Left ventricle myocardium inferior (tissue), 1 donor: ENCODE measurements around the gene KRTAP1-3. TPM values are rescaled to one million over a fixed set of nuclear protein-coding genes. Genes with fewer than 3 reads are reported as not detected.
"Not testable (repeated sequence)": the region's sequence is repeated elsewhere in the genome, so short reads cannot be mapped to it uniquely, and the experiment has no call there.

ENCODE experiments used
- DNase-seq: peaks from one replicate; pipeline ENCODE4 v3.0.0-alpha.2; 2020
- H3K27ac ChIP-seq: fragments of 200-600 bp; replicated peaks from 2 replicates; pipeline ENCODE4 v1.8.0; 2021
- H3K27me3 ChIP-seq: fragments of 200-600 bp; 2 replicates; pipeline ENCODE4 v1.8.0; 2021; ENCODE audit warnings: low read depth
- H3K36me3 ChIP-seq: fragments of 200-600 bp; 2 replicates; pipeline ENCODE4 v1.8.0; 2021
- H3K4me1 ChIP-seq: fragments of 200-600 bp; 2 replicates; pipeline ENCODE4 v1.8.0; 2021
- H3K4me3 ChIP-seq: fragments of 200-600 bp; 2 replicates; pipeline ENCODE4 v1.8.0; 2021; ENCODE audit warnings: mild to moderate bottlenecking, moderate library complexity
- H3K9me3 ChIP-seq: fragments of 200-600 bp; replicated peaks from 2 replicates; pipeline ENCODE4 v1.8.0; 2021
- intact Hi-C: fragments of 100-400 bp; cut with micrococcal nuclease; formaldehyde crosslinking; loops from one replicate; pipeline ENCODE4 v1.11.0; 2022
- total RNA-seq: library from RNA; stranded (reverse); fragmentation: NEBNext Ultra II Directional; extraction: Animal tissue kit (Norgen Biotek cat#: 25700); gene quantifications from one replicate; pipeline ENCODE4 v1.2.1, GENCODE V29; 2021
- TF ChIP-seq, protein P1 (sequence below): fragments of 200-600 bp; IDR thresholded peaks from 2 replicates; pipeline ENCODE4 v1.8.0; 2021; ENCODE audit warnings: antibody characterized with exemption, mild to moderate bottlenecking, borderline replicate concordance
- donor health status: DM: no; HTN: yes; CAD: no; lungs with severe emphysema.

The KRTAP1-3 gene
- total RNA-seq, 1 donor from 2014 or later, result not detected

DNA sequence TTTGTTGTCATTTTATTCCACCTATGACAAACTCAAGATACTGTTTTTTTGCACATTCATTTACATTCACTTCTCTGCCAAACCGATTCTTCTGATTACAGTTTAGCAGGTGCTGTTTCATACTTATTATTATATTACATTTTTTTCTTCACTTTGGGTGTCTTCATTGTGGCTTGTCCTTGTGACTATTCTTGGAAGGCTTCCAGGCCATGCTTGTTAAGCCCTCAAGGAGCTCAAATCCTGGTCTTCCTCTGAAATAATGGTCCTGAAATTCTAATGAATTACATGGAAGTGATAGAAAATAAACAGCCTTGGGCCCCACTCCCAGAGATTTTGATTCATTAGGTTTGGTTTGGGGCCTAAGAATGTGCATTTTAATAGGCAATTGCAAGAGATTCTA lies 29.6 kb upstream of the KRTAP1-3 start:
- Histone ChIP-seq H3K27me3 (peaks cover 68% of the 10 kb centered on the region), H3K4me1 (no peaks in the 10 kb centered on the region), H3K27ac (no peak overlapping the region), H3K9me3 (no peaks in the 10 kb centered on the region), H3K4me3 (no peak overlapping the region), H3K36me3 (no peaks in the 10 kb centered on the region)
- intact Hi-C loops, result no loop called here
- TF ChIP-seq, protein P1, sequence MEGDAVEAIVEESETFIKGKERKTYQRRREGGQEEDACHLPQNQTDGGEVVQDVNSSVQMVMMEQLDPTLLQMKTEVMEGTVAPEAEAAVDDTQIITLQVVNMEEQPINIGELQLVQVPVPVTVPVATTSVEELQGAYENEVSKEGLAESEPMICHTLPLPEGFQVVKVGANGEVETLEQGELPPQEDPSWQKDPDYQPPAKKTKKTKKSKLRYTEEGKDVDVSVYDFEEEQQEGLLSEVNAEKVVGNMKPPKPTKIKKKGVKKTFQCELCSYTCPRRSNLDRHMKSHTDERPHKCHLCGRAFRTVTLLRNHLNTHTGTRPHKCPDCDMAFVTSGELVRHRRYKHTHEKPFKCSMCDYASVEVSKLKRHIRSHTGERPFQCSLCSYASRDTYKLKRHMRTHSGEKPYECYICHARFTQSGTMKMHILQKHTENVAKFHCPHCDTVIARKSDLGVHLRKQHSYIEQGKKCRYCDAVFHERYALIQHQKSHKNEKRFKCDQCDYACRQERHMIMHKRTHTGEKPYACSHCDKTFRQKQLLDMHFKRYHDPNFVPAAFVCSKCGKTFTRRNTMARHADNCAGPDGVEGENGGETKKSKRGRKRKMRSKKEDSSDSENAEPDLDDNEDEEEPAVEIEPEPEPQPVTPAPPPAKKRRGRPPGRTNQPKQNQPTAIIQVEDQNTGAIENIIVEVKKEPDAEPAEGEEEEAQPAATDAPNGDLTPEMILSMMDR, result no peak
- no peak for DNase-seq

DNA sequence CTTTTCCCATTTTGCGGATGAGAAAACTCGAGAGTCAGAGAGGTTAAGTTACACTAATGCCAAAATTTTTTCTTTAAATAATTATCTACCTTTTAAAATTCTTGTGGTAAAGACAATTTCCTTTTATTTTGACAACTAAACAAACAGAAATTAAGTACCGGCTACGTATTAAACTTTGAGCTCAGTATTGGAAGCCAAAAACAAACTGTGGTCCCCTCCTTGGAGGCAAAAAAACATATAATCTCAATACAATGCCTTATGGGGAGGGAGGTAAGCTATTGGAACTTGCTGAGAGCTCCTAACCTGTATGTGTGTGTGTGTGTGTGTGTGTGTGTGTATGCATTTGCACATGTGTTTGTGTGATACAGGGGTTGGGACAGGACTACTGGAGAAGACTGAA lies 28.8 kb upstream of the KRTAP1-3 start:
- Histone ChIP-seq H3K36me3 (no peaks in the 10 kb centered on the region), H3K27ac (no peak overlapping the region), H3K4me1 (no peaks in the 10 kb centered on the region), H3K9me3 (no peaks in the 10 kb centered on the region), H3K4me3 (no peak overlapping the region), H3K27me3 (peaks cover 77% of the 10 kb centered on the region)
- TF ChIP-seq, protein P1, result no peak
- intact Hi-C loops, result no loop called here
- DNase-seq, result no peak

DNA sequence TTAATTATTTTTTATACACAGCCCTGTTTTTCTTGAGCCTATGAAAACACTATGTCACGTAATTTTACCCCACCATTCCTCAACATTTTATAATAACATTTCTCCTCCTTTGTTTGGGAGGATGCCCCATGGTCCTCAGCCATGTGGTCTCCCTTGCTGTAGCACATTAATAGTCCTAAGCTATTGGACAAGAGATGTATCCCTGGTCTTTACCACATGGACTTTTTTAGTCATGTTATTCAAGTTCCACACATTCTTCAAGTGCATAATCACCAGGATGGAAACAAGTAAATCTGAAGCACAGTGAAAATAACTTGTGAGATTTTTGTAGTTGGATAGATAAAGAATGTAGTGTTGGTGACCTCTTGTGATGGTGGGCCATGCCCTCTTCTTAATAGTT lies 27.3 kb upstream of the KRTAP1-3 start:
- H3K27me3 ChIP-seq, result peaks cover 92% of the 10 kb centered on the region
- intact Hi-C loops, result no loop called here
- no peaks in the 10 kb centered on the region for H3K4me1 ChIP-seq

DNA sequence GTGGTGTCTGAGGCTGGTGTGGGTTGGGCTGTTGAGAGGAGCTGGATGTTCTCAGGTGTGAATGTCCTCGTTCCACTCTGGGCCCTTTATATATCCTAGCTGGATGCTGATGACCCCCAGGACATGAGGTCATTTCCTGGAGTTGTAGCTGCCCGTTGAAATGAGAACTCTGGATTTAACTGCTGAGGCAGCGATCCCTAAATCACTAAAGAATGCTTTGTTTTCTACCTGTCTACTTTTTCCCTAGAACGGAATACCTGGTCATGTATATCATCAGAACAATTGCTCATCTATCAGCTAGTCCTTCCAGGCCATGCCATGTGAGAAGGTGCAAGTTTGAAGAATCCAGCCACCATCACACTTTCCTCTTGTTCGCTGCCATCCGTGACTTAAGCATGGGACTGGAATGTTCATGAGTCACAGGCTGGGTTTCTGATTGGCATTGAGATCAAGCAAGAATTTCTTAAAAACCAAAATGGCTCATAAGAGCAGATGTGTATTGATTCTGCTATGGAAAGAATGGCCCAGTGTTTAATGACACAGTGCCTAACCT lies 25.5 kb upstream of the KRTAP1-3 start, which contains the start of gene KRTAP2-3:
KRTAP2-3 (minus strand) TSS at position 63 of the 553 bp plus-strand sequence. CDS start 64 bp downstream, outside the sequence.
- Histone ChIP-seq H3K27ac (no peak within 1 kb of the TSS), H3K27me3 (peaks cover 97% of the 10 kb centered on the region), H3K4me3 (no peak within 1 kb of the TSS), H3K9me3 (peaks cover 8% of the 10 kb centered on the region), H3K36me3 (no peaks in the 10 kb centered on the region), H3K4me1 (no peaks in the 10 kb centered on the region)
- TF ChIP-seq, protein P1, result no peak
- intact Hi-C loops, result no loop called here
- no peak for DNase-seq

More for the DNA sequence above, 27.3 kb upstream of the KRTAP1-3 start:
- H3K36me3 ChIP-seq, result no peaks in the 10 kb centered on the region
- H3K27ac ChIP-seq, result no peak overlapping the region
- no peak for DNase-seq
- H3K4me3 ChIP-seq, result no peak overlapping the region
- TF ChIP-seq, protein P1, result no peak
- H3K9me3 ChIP-seq, result peaks cover 8% of the 10 kb centered on the region

DNA sequence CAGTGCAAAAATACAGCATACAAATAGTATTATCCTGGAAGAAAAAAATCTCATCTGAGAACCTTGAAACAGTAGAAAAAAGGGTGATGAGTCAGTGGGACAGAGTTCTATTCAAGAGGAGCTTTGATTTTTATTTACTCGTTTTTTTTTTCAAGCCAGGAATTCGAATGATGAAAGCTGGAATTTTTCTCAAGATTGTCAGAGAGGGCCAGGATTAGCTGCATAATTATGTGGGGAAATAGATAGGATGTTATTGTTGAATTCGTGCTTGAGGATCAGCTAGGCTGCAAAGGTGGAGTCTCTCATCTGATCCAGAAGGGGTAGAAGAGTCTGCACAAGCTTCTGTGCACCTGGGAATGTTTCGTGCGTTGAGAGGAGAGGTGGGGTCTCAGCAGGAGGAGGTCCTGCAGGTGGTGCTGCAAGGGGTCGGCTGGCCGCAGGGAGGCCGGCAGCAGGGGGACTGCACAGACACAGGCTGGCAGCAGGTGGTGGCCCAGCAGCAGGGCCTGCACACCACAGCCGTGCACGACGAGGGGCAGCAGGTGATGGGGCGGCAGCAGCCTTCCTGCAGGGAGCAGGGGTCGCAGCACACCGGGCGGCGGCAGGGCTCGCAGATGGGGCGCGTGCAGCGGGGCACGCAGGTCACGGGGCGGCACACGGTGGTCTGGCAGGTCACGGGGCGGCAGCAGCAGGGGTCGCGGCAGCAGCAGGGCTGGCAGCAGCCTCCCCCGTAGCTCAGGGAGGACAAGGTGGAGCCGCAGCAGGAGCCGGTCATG lies 24.8 kb upstream of the KRTAP1-3 start:
- intact Hi-C loops, H3K36me3 ChIP-seq, H3K4me3 ChIP-seq, DNase-seq, H3K4me1 ChIP-seq, H3K9me3 ChIP-seq, H3K27ac ChIP-seq: not testable (repeated sequence)
- H3K27me3 ChIP-seq, result peaks cover 93% of the 10 kb centered on the region

DNA sequence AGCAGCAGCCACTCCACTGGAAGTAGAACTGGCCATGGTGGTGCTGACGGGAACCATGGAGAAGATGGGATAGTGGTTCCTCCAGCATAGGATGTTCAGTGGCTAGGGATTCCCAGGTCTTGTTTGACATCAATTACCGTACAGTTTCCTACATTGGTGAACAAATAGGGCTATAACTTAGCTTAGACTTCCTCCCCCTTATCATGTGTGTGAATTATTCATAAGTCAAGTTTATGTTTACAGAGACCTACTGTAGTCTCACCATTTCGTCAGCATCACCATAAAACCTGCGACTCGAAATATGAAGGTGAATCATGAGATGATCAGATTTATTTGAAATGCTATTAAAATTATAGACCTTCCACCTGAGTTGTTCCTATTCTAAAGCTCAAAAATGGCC lies 24.1 kb upstream of the KRTAP1-3 start:
- H3K27ac ChIP-seq, result no peak overlapping the region
- intact Hi-C loops, result no loop called here
- peaks cover 93% of the 10 kb centered on the region for H3K27me3 ChIP-seq
- H3K4me3 ChIP-seq, result no peak overlapping the region
- H3K4me1 ChIP-seq, result no peaks in the 10 kb centered on the region
- DNase-seq, result no peak
- TF ChIP-seq, protein P1, result no peak
- no peaks in the 10 kb centered on the region for H3K36me3 ChIP-seq
- H3K9me3 ChIP-seq, result peaks cover 8% of the 10 kb centered on the region
